Peyer's patch (tissue), 4 donors: ENCODE measurements around the gene CT45A3.

Experiments
- POLR2A ChIP-seq, 2 donors: fragments of 450-650 bp; IDR thresholded peaks; one replicate each; pipeline ENCODE4 v1.5.1; 2017; ENCODE audit warnings: antibody characterized with exemption in 2 of 2, mild to moderate bottlenecking in 2 of 2, moderate library complexity in 2 of 2
- TF ChIP-seq, protein P1 (sequence below), 6 experiments: fragments of 450-650 bp in 4 of 6; fragments of 200-600 bp in 2 of 6; sonication (generic) in 1 of 6; IDR thresholded peaks; one replicate each; pipeline ENCODE4 v1.5.1; 2017 to 2019; ENCODE audit warnings: antibody characterized with exemption in 6 of 6, mild to moderate bottlenecking in 3 of 6, moderate library complexity in 1 of 6

DNA sequence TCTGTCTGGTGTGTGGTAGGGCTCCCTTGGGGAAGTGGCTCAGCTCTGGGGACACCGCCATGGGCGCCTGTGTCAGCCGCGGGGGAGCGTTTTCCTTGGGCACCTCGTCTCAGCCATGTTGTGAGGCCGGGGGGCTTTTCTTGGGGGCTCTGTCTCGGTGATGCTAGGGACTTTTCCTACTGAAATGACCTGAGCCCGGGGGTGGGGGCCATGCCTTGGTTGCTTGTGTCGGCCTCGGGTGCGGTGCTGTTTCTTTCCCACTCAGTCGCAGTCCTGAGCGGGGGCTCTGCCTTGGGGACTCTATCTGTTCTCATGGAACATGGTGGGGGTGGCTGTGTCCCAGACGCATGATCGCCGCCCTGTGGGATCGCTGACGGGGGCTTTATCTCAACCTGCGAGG lies 54.2 kb downstream of the CT45A3 start:
- no peak for TF ChIP-seq POLR2A (IDR thresholded peaks at IDR 0.05)
- TF ChIP-seq, protein P1, sequence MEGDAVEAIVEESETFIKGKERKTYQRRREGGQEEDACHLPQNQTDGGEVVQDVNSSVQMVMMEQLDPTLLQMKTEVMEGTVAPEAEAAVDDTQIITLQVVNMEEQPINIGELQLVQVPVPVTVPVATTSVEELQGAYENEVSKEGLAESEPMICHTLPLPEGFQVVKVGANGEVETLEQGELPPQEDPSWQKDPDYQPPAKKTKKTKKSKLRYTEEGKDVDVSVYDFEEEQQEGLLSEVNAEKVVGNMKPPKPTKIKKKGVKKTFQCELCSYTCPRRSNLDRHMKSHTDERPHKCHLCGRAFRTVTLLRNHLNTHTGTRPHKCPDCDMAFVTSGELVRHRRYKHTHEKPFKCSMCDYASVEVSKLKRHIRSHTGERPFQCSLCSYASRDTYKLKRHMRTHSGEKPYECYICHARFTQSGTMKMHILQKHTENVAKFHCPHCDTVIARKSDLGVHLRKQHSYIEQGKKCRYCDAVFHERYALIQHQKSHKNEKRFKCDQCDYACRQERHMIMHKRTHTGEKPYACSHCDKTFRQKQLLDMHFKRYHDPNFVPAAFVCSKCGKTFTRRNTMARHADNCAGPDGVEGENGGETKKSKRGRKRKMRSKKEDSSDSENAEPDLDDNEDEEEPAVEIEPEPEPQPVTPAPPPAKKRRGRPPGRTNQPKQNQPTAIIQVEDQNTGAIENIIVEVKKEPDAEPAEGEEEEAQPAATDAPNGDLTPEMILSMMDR (IDR thresholded peaks at IDR 0.05): no peak
